ENCODE results near the gene WWOX.

DNA sequence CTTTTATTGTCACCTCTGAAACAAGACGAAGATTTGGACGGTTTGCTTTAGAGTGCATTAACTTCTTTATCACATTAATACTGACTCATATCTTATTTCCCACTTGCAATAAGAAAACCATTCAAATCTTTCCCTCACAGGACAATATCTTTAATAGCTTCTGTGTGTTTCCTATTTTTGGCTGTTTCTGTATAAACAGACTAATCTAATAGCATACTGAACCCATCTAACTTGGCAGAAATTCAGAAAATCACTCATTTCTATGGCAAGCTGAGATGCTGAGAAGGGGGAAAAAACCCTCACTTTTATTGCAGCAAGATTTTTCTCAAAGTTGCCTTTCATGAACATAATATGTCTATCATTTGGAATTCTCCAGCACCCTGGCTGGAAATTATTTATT lies 524.9 kb downstream of the WWOX start:
- TF ChIP-seq POLR2AphosphoS5 (IDR thresholded peaks at IDR 0.05; ENCODE audit: low read depth, low read length) (no peak), TAF1 (IDR thresholded peaks at IDR 0.05; ENCODE audit: low read depth, low read length) (no peak)

Data from GM12891 (cell line).